HepG2 (cell line): ENCODE measurements around the gene SMAD7. TPM values are rescaled to one million over a fixed set of nuclear protein-coding genes. Genes with fewer than 3 reads are reported as not detected.

Experiments used
- AKAP8 ChIP-seq: sonication (generic); formaldehyde crosslinking; IDR thresholded peaks from 2 replicates; pipeline ENCODE4 v1.5.1; 2020; ENCODE audit warnings: mild to moderate bottlenecking, missing genetic modification reagents
- FOXC1 ChIP-seq: sonication (generic); formaldehyde crosslinking; IDR thresholded peaks from 2 replicates; pipeline ENCODE4 v1.8.0; 2022; ENCODE audit warnings: mild to moderate bottlenecking, missing genetic modification reagents, borderline replicate concordance
- GABPB1 ChIP-seq: IDR thresholded peaks from 2 replicates; pipeline ENCODE4 v1.6.1; 2016; ENCODE audit warnings: mild to moderate bottlenecking, missing genetic modification reagents, moderate library complexity, missing compliant biosample characterization
- HDAC6 ChIP-seq: fragments of 200-600 bp; sonication (generic); IDR thresholded peaks from 2 replicates; pipeline ENCODE4 v1.7.0; 2017; ENCODE audit warnings: mild to moderate bottlenecking, antibody characterized with exemption, low read length, low read depth
- JUN ChIP-seq: sonication (generic); formaldehyde crosslinking; IDR thresholded peaks from 2 replicates; pipeline ENCODE4 v1.4.0; 2020; ENCODE audit warnings: mild to moderate bottlenecking, missing genetic modification reagents
- KDM5A ChIP-seq: fragments of 200-600 bp; sonication (generic); IDR thresholded peaks from 2 replicates; pipeline ENCODE4 v1.7.0; 2018; ENCODE audit warnings: antibody characterized with exemption, mild to moderate bottlenecking, low read length, borderline replicate concordance
- MXI1 ChIP-seq: IDR thresholded peaks from 3 replicates; pipeline ENCODE4 v1.6.1; 2012; ENCODE audit warnings: low read depth, low read length, inconsistent platforms, borderline replicate concordance
- NFYC ChIP-seq: IDR thresholded peaks from 2 replicates; pipeline ENCODE4 v1.6.1; 2016; ENCODE audit warnings: missing genetic modification reagents, missing compliant biosample characterization
- ZFAT ChIP-seq: sonication (generic); formaldehyde crosslinking; conservative IDR thresholded peaks from 2 replicates; pipeline ENCODE4 v1.8.1; 2023; ENCODE audit warnings: missing genetic modification reagents, inconsistent platforms
- ZNF260 ChIP-seq: sonication (generic); formaldehyde crosslinking; IDR thresholded peaks from 2 replicates; pipeline ENCODE4 v1.4.0; 2020; ENCODE audit warnings: missing genetic modification reagents, low read depth, mild to moderate bottlenecking, borderline replicate concordance
- ZNF564 ChIP-seq: sonication (generic); formaldehyde crosslinking; IDR thresholded peaks from 2 replicates; pipeline ENCODE4 v1.8.1; 2023; ENCODE audit warnings: mild to moderate bottlenecking, missing genetic modification reagents
- ZNF670 ChIP-seq: sonication (generic); formaldehyde crosslinking; IDR thresholded peaks from 2 replicates; pipeline ENCODE4 v1.8.0; 2022; ENCODE audit warnings: mild to moderate bottlenecking, missing genetic modification reagents, borderline replicate concordance
- ZNF678 ChIP-seq: sonication (generic); formaldehyde crosslinking; IDR thresholded peaks from 2 replicates; pipeline ENCODE4 v1.4.0; 2020; ENCODE audit warnings: mild to moderate bottlenecking, missing genetic modification reagents
- ZNF747 ChIP-seq: sonication (generic); formaldehyde crosslinking; IDR thresholded peaks from 2 replicates; pipeline ENCODE4 v1.8.1; 2023; ENCODE audit warnings: missing genetic modification reagents, mild to moderate bottlenecking, borderline replicate concordance
- polyA plus RNA-seq, 8 experiments: library from polyadenylated mRNA; depleted of rRNA in 3 of 8; stranded (reverse) in 7 of 8; unstranded in 1 of 8; fragments of >200 nt; fragmentation: Illumina TruSeq in 4 of 8; extraction: Trizol in 4 of 8; gene quantifications; 2 replicates each; pipeline versions ENCODE4 v1.2.1 to v1.2.3, GENCODE V29; 2011 to 2016; ENCODE audit warnings: low read depth in 4 of 8, missing spikeins in 1 of 8, mixed read lengths in 1 of 8; ENCODE audit not compliant: insufficient read depth in 1 of 8
- total RNA-seq, 5 experiments: library from RNA; depleted of rRNA; stranded (reverse); fragments of >200 nt; fragmentation: Illumina TruSeq; extraction: Trizol; gene quantifications; 2 replicates each; pipeline ENCODE4 v1.2.3, GENCODE V29; 2016; ENCODE audit warnings: low read depth in 1 of 5
- TF ChIP-seq, protein P1 (sequence below): sonication (generic); formaldehyde crosslinking; IDR thresholded peaks from 2 replicates; pipeline ENCODE4 v1.9.0; 2021; ENCODE audit warnings: missing genetic modification reagents, borderline replicate concordance
- TF ChIP-seq, protein P2 (sequence below): sonication (generic); formaldehyde crosslinking; IDR thresholded peaks from 2 replicates; pipeline ENCODE4 v1.8.0; 2022; ENCODE audit warnings: missing genetic modification reagents, mild to moderate bottlenecking, inconsistent platforms, borderline replicate concordance
- TF ChIP-seq, protein P3 (sequence below): sonication (generic); formaldehyde crosslinking; IDR thresholded peaks from 2 replicates; pipeline ENCODE4 v1.4.0; 2020; ENCODE audit warnings: mild to moderate bottlenecking, low read depth, missing genetic modification reagents
- TF ChIP-seq, protein P4 (sequence below): sonication (generic); formaldehyde crosslinking; IDR thresholded peaks from 2 replicates; pipeline ENCODE4 v1.5.1; 2020; ENCODE audit warnings: mild to moderate bottlenecking, missing genetic modification reagents, moderate library complexity
- TF ChIP-seq, protein P5 (sequence below): IDR thresholded peaks from 2 replicates; pipeline ENCODE4 v1.6.1; 2016; ENCODE audit warnings: low read depth, borderline replicate concordance

SMAD7 gene
- total and polyA plus RNA-seq, 2 of the 13 experiments (the other 11 are each of a cell fraction or from before 2014, with no cell fraction given), result 17.4 to 24.7 TPM

DNA sequence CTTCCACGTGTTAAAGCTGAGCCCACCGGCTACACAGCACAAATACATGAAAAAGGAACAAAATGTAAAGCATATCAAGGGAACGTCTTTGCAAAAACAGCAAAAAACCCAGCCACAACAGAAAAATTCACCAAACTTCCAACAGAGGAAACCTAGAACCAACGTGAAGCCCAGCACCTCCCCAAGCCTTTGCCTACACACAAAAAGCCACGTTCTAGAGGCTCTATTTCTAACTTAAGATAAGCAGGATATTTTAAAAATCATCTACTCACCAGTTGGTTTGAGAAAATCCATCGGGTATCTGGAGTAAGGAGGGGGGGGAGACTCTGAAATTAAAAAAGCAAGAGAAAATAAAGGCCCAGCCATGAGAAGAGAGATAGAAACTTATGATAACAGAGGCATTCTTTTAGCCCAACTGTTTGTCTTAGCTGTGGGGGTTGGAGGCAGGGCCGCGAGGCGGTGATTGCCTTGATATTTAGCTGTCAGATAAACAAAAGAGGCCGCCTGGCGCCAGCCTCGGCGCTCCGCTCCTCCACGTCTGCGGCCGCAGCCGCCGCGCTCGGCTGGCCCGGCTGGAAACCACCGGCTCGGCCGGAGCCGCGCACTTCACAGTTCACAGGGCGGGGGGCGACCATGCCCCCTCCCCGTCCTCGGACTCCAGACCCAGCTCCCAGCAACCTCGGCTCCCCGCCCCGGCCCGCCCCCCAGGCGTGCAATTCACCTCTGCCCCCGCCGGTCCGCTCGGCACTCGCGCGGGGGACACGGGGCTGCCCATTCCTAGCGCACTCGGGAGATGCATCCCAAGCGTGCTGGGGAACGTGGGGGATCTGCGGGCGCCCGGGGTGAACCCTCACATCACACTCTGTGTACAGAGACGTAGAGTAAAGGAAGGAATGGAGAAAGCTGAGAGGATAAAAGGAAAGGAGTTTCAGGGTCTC is 2.4 kb downstream of the SMAD7 start (continued):
- TF ChIP-seq ZNF670 (CRISPR knock-in tag), result no peak
- TF ChIP-seq, protein P1, sequence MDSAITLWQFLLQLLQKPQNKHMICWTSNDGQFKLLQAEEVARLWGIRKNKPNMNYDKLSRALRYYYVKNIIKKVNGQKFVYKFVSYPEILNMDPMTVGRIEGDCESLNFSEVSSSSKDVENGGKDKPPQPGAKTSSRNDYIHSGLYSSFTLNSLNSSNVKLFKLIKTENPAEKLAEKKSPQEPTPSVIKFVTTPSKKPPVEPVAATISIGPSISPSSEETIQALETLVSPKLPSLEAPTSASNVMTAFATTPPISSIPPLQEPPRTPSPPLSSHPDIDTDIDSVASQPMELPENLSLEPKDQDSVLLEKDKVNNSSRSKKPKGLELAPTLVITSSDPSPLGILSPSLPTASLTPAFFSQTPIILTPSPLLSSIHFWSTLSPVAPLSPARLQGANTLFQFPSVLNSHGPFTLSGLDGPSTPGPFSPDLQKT, result no peak
- TF ChIP-seq JUN (CRISPR knock-in tag), result no peak
- TF ChIP-seq ZNF260 (CRISPR knock-in tag), result no peak
- TF ChIP-seq GABPB1, result peak; percentile 60; the same call in 1 of the 2 replicates
- peak; percentile 64; the same call in 1 of the 2 replicates for TF ChIP-seq ZNF564 (CRISPR knock-in tag)
- peak; percentile 56; the same call in 1 of the 2 replicates for TF ChIP-seq AKAP8 (CRISPR knock-in tag)
- no peak; the same call in 1 of the 2 replicates for TF ChIP-seq KDM5A
- TF ChIP-seq, protein P2, sequence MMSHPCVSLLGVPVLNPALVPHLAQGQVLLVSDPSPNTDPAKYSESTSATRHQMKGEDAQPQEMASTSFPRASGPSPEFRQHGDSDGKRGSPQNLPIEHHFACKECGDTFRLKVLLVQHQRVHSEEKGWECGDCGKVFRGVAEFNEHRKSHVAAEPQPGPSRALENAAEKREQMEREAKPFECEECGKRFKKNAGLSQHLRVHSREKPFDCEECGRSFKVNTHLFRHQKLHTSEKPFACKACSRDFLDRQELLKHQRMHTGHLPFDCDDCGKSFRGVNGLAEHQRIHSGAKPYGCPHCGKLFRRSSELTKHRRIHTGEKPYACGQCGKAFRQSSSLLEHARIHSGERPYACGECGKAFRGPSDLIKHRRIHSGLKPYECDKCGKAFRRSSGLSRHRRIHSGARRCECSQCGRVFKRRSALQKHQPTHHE, result no peak
- no peak for TF ChIP-seq ZNF678 (CRISPR knock-in tag)
- TF ChIP-seq ZNF747, result 0 out of 2 replicates have a peak, but pooled peaks have one; percentile 21
- TF ChIP-seq NFYC (CRISPR knock-in tag), result no peak
- peak; percentile 69; the same call in 1 of the 3 replicates for TF ChIP-seq MXI1
- TF ChIP-seq, protein P3, sequence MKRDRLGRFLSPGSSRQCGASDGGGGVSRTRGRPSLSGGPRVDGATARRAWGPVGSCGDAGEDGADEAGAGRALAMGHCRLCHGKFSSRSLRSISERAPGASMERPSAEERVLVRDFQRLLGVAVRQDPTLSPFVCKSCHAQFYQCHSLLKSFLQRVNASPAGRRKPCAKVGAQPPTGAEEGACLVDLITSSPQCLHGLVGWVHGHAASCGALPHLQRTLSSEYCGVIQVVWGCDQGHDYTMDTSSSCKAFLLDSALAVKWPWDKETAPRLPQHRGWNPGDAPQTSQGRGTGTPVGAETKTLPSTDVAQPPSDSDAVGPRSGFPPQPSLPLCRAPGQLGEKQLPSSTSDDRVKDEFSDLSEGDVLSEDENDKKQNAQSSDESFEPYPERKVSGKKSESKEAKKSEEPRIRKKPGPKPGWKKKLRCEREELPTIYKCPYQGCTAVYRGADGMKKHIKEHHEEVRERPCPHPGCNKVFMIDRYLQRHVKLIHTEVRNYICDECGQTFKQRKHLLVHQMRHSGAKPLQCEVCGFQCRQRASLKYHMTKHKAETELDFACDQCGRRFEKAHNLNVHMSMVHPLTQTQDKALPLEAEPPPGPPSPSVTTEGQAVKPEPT (CRISPR knock-in tag), result no peak
- TF ChIP-seq ZFAT (CRISPR knock-in tag), result no peak
- TF ChIP-seq, protein P4, sequence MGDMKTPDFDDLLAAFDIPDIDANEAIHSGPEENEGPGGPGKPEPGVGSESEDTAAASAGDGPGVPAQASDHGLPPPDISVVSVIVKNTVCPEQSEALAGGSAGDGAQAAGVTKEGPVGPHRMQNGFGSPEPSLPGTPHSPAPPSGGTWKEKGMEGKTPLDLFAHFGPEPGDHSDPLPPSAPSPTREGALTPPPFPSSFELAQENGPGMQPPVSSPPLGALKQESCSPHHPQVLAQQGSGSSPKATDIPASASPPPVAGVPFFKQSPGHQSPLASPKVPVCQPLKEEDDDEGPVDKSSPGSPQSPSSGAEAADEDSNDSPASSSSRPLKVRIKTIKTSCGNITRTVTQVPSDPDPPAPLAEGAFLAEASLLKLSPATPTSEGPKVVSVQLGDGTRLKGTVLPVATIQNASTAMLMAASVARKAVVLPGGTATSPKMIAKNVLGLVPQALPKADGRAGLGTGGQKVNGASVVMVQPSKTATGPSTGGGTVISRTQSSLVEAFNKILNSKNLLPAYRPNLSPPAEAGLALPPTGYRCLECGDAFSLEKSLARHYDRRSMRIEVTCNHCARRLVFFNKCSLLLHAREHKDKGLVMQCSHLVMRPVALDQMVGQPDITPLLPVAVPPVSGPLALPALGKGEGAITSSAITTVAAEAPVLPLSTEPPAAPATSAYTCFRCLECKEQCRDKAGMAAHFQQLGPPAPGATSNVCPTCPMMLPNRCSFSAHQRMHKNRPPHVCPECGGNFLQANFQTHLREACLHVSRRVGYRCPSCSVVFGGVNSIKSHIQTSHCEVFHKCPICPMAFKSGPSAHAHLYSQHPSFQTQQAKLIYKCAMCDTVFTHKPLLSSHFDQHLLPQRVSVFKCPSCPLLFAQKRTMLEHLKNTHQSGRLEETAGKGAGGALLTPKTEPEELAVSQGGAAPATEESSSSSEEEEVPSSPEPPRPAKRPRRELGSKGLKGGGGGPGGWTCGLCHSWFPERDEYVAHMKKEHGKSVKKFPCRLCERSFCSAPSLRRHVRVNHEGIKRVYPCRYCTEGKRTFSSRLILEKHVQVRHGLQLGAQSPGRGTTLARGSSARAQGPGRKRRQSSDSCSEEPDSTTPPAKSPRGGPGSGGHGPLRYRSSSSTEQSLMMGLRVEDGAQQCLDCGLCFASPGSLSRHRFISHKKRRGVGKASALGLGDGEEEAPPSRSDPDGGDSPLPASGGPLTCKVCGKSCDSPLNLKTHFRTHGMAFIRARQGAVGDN (CRISPR knock-in tag), result peak; percentile 79
- no peak for TF ChIP-seq HDAC6
- TF ChIP-seq, protein P5, sequence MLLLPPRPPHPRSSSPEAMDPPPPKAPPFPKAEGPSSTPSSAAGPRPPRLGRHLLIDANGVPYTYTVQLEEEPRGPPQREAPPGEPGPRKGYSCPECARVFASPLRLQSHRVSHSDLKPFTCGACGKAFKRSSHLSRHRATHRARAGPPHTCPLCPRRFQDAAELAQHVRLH (CRISPR knock-in tag), result no peak
- no peak for TF ChIP-seq FOXC1
